ENCODE results near the gene ABCC8.

ABCC8 gene

GRCh38 chr11:17496406-17496805 lies 19.8 kb upstream of the ABCC8 start:
- no peak for DNase-seq
- Histone ChIP-seq H3K27ac (no peak overlapping the region), H3K27me3 (replicated peaks) (peaks cover 3% of the 10 kb centered on the region), H3K4me3 (ENCODE audit: low read depth, low read length) (no peak overlapping the region), H3K36me3 (replicated peaks) (no peaks in the 10 kb centered on the region)
- no peak for TF ChIP-seq CTCF (IDR thresholded peaks at IDR 0.05; ENCODE audit: low read depth, low read length, missing control alignments)
- in situ Hi-C loops (cut with HindIII; ENCODE audit: low pct_ligation_motif_present, low sequenced_read_pairs) = no loop called here

- no peak overlapping the region for H3K27ac ChIP-seq
- in situ Hi-C loops (cut with HindIII; ENCODE audit: low pct_ligation_motif_present, low sequenced_read_pairs) = no loop called here
- no peaks in the 10 kb centered on the region for H3K36me3 ChIP-seq (replicated peaks)
- no peak overlapping the region for H3K4me3 ChIP-seq (ENCODE audit: low read depth, low read length)
- TF ChIP-seq CTCF (IDR thresholded peaks at IDR 0.05; ENCODE audit: low read depth, low read length, missing control alignments) = no peak
- DNase-seq = no peak
- H3K27me3 ChIP-seq (replicated peaks) = peaks cover 3% of the 10 kb centered on the region
These were observed 17.4 kb upstream of the ABCC8 start for GRCh38 chr11:17494019-17494418.

- H3K27ac ChIP-seq = no peak overlapping the region
- in situ Hi-C loops (cut with HindIII; ENCODE audit: low pct_ligation_motif_present, low sequenced_read_pairs) = no loop called here
- H3K36me3 ChIP-seq (replicated peaks) = no peaks in the 10 kb centered on the region
- peaks cover 3% of the 10 kb centered on the region for H3K27me3 ChIP-seq (replicated peaks)
- no peak overlapping the region for H3K4me3 ChIP-seq (ENCODE audit: low read depth, low read length)
- DNase-seq = no peak
- no peak for TF ChIP-seq CTCF (IDR thresholded peaks at IDR 0.05; ENCODE audit: low read depth, low read length, missing control alignments)
These were observed 14.3 kb upstream of the ABCC8 start for GRCh38 chr11:17490938-17491337.

- H3K27ac ChIP-seq = no peak overlapping the region
- peaks cover 3% of the 10 kb centered on the region for H3K27me3 ChIP-seq (replicated peaks)
- TF ChIP-seq CTCF (IDR thresholded peaks at IDR 0.05; ENCODE audit: low read depth, low read length, missing control alignments) = no peak
- no peak for DNase-seq
- no peaks in the 10 kb centered on the region for H3K36me3 ChIP-seq (replicated peaks)
- no peak overlapping the region for H3K4me3 ChIP-seq (ENCODE audit: low read depth, low read length)
- in situ Hi-C loops (cut with HindIII; ENCODE audit: low pct_ligation_motif_present, low sequenced_read_pairs) = no loop called here
These were observed 13.6 kb upstream of the ABCC8 start for GRCh38 chr11:17490232-17490631.

- TF ChIP-seq CTCF (IDR thresholded peaks at IDR 0.05; ENCODE audit: low read depth, low read length, missing control alignments) = no peak
- no peaks in the 10 kb centered on the region for H3K36me3 ChIP-seq (replicated peaks)
- no peak overlapping the region for H3K27ac ChIP-seq
- no peak overlapping the region for H3K4me3 ChIP-seq (ENCODE audit: low read depth, low read length)
- in situ Hi-C loops (cut with HindIII; ENCODE audit: low pct_ligation_motif_present, low sequenced_read_pairs) = no loop called here
- no peak for DNase-seq
- H3K27me3 ChIP-seq (replicated peaks) = peaks cover 3% of the 10 kb centered on the region
These were observed 13.1 kb upstream of the ABCC8 start for GRCh38 chr11:17489751-17490150.

GRCh38 chr11:17488563-17488962 lies 11.9 kb upstream of the ABCC8 start:
- no peaks in the 10 kb centered on the region for H3K36me3 ChIP-seq (replicated peaks)
- H3K4me3 ChIP-seq (ENCODE audit: low read depth, low read length) = no peak overlapping the region
- peaks cover 3% of the 10 kb centered on the region for H3K27me3 ChIP-seq (replicated peaks)
- in situ Hi-C loops (cut with HindIII; ENCODE audit: low pct_ligation_motif_present, low sequenced_read_pairs) = no loop called here
- DNase-seq = no peak
- no peak for TF ChIP-seq CTCF (IDR thresholded peaks at IDR 0.05; ENCODE audit: low read depth, low read length, missing control alignments)
- H3K27ac ChIP-seq = no peak overlapping the region

Measured in brain microvascular endothelial cell (primary cell).